Measurements from ENCODE around the gene TALDO1.

Gene TALDO1

DNA sequence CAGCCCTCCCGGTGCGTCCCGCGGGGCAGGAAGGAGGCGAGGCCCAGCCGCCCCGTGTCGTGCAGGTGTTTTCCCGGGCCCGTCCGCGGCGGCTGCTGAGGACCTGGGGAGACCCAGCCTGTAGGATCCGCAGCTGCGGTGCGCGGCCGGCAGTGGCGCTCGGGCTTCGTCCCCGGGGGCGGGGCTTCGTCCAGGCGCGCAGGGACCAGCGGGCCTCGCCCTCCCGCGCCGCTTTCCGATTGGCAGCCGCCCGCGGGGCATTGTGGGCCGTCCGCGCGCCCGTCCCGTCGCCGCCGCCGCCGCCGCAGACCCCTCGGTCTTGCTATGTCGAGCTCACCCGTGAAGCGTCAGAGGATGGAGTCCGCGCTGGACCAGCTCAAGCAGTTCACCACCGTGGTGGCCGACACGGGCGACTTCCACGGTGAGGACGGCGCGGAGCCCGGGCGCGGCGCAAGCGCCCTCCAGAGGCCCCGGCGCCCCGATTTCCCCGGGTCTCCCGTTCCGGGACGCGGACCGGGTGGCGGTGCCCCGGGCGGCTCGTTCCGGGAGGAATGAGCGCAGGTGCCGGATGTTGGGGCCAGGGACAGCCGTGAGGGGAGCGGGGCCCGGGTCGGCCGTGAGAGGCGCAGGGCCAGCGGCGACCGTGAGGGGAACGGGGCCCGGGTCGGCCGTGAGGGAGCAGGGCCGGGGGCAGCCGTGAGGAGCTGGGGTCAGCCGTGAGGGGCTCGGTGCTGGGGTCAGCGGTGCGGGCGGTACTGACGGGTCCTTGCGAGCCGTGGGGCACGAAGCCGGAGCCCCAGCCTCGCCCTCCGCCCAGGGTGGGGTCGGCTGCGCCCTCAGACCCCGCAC lies at the start of gene TALDO1:
TSS of gene TALDO1 (plus strand) at position 307 of the 849 bp plus-strand sequence. CDS start at position 325, 18 bp downstream.
- peak within 1 kb of the TSS; percentile 82 to 83 for H3K4me3 ChIP-seq (ENCODE audit: low read depth in 1 of 2, low read length in 2 of 2)
- H3K36me3 ChIP-seq (ENCODE audit: control insufficient read depth in 1 of 2, insufficient read depth in 2 of 2, low read length in 2 of 2) = no peaks in the 10 kb centered on the region
- H3K27me3 ChIP-seq (ENCODE audit: control insufficient read depth in 1 of 2, insufficient read depth in 2 of 2, low read length in 2 of 2) = no peaks in the 10 kb centered on the region
- H3K9me3 ChIP-seq (ENCODE audit: control insufficient read depth in 1 of 2, low read length in 2 of 2) = no peaks in the 10 kb centered on the region
- peak within 1 kb of the TSS; percentile 73 to 86 for H3K9ac ChIP-seq (ENCODE audit: low read depth in 1 of 2, low read length in 2 of 2)
- H3K4me1 ChIP-seq (ENCODE audit: control insufficient read depth in 1 of 2, insufficient read depth in 2 of 2, low read length in 2 of 2) = peaks cover 19 to 27% of the 10 kb centered on the region in 2 donors
- peak within 1 kb of the TSS; percentile 50 for H3K27ac ChIP-seq (ENCODE audit: low read depth, low read length)

GRCh38 chr11:697811-698311 lies 49.4 kb upstream of the TALDO1 start:
- no peak overlapping the region for H3K27ac ChIP-seq (ENCODE audit: low read depth, low read length)

GRCh38 chr11:698493-699115 lies 48.7 kb upstream of the TALDO1 start:
- H3K27ac ChIP-seq (ENCODE audit: low read depth, low read length) = no peak overlapping the region
- H3K4me3 ChIP-seq (ENCODE audit: low read depth in 1 of 2, low read length in 2 of 2) = no peak overlapping the region
- H3K9ac ChIP-seq (ENCODE audit: low read depth in 1 of 2, low read length in 2 of 2) = peak overlapping the region in 1 of 2 donors; percentile 3
- H3K27me3 ChIP-seq (ENCODE audit: control insufficient read depth in 1 of 2, insufficient read depth in 2 of 2, low read length in 2 of 2) = no peaks in the 10 kb centered on the region
- H3K36me3 ChIP-seq (ENCODE audit: control insufficient read depth in 1 of 2, insufficient read depth in 2 of 2, low read length in 2 of 2) = peaks cover 5 to 34% of the 10 kb centered on the region in 2 donors
- H3K4me1 ChIP-seq (ENCODE audit: control insufficient read depth in 1 of 2, insufficient read depth in 2 of 2, low read length in 2 of 2) = peaks cover 22 to 27% of the 10 kb centered on the region in 2 donors
- no peaks in the 10 kb centered on the region for H3K9me3 ChIP-seq (ENCODE audit: control insufficient read depth in 1 of 2, low read length in 2 of 2)

More at GRCh38 chr11:697811-698311, 49.4 kb upstream of the TALDO1 start:
- peaks cover 5 to 27% of the 10 kb centered on the region in 2 donors for H3K36me3 ChIP-seq (ENCODE audit: control insufficient read depth in 1 of 2, insufficient read depth in 2 of 2, low read length in 2 of 2)
- H3K9ac ChIP-seq (ENCODE audit: low read depth in 1 of 2, low read length in 2 of 2) = peak overlapping the region in 1 of 2 donors; percentile 4
- H3K9me3 ChIP-seq (ENCODE audit: control insufficient read depth in 1 of 2, low read length in 2 of 2) = no peaks in the 10 kb centered on the region
- H3K4me3 ChIP-seq (ENCODE audit: low read depth in 1 of 2, low read length in 2 of 2) = no peak overlapping the region
- H3K27me3 ChIP-seq (ENCODE audit: control insufficient read depth in 1 of 2, insufficient read depth in 2 of 2, low read length in 2 of 2) = no peaks in the 10 kb centered on the region
- H3K4me1 ChIP-seq (ENCODE audit: control insufficient read depth in 1 of 2, insufficient read depth in 2 of 2, low read length in 2 of 2) = peaks cover 21 to 25% of the 10 kb centered on the region in 2 donors

DNA sequence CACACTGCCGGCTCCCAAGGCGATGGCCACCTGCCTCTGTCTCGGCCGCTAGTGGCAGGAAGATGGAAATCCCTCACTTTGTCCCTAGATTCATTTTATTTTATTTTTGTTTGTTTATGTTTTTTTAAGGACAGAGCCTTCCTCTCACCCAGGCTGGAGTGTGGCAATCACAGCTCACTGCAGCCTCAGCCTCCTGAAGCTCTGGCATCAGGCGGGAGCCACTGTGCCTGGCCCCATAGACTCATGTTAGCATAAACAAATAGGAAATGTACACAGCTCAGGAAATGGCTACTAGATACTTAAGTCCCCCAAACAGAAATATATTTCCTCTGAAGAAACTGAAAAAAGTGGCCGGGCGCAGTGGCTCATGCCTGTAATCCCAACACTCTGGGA lies 48.2 kb upstream of the TALDO1 start:
- Histone ChIP-seq H3K9ac (ENCODE audit: low read depth in 1 of 2, low read length in 2 of 2) (no peak overlapping the region), H3K27ac (ENCODE audit: low read depth, low read length) (no peak overlapping the region), H3K4me3 (ENCODE audit: low read depth in 1 of 2, low read length in 2 of 2) (no peak overlapping the region), H3K36me3 (ENCODE audit: control insufficient read depth in 1 of 2, insufficient read depth in 2 of 2, low read length in 2 of 2) (peaks cover 5 to 37% of the 10 kb centered on the region in 2 donors), H3K9me3 (ENCODE audit: control insufficient read depth in 1 of 2, low read length in 2 of 2) (no peaks in the 10 kb centered on the region), H3K27me3 (ENCODE audit: control insufficient read depth in 1 of 2, insufficient read depth in 2 of 2, low read length in 2 of 2) (no peaks in the 10 kb centered on the region), H3K4me1 (ENCODE audit: control insufficient read depth in 1 of 2, insufficient read depth in 2 of 2, low read length in 2 of 2) (peaks cover 22 to 27% of the 10 kb centered on the region in 2 donors)

GRCh38 chr11:699753-700152 lies 47.5 kb upstream of the TALDO1 start:
- no peak overlapping the region for H3K27ac ChIP-seq (ENCODE audit: low read depth, low read length)
- no peaks in the 10 kb centered on the region for H3K9me3 ChIP-seq (ENCODE audit: control insufficient read depth in 1 of 2, low read length in 2 of 2)
- no peak overlapping the region for H3K9ac ChIP-seq (ENCODE audit: low read depth in 1 of 2, low read length in 2 of 2)
- H3K36me3 ChIP-seq (ENCODE audit: control insufficient read depth in 1 of 2, insufficient read depth in 2 of 2, low read length in 2 of 2) = peaks cover 5 to 37% of the 10 kb centered on the region in 2 donors
- H3K4me1 ChIP-seq (ENCODE audit: control insufficient read depth in 1 of 2, insufficient read depth in 2 of 2, low read length in 2 of 2) = peaks cover 27 to 31% of the 10 kb centered on the region in 2 donors
- H3K4me3 ChIP-seq (ENCODE audit: low read depth in 1 of 2, low read length in 2 of 2) = no peak overlapping the region
- H3K27me3 ChIP-seq (ENCODE audit: control insufficient read depth in 1 of 2, insufficient read depth in 2 of 2, low read length in 2 of 2) = no peaks in the 10 kb centered on the region

- H3K36me3 ChIP-seq (ENCODE audit: control insufficient read depth in 1 of 2, insufficient read depth in 2 of 2, low read length in 2 of 2) = peaks cover 5 to 37% of the 10 kb centered on the region in 2 donors
- H3K9ac ChIP-seq (ENCODE audit: low read depth in 1 of 2, low read length in 2 of 2) = no peak overlapping the region
- no peaks in the 10 kb centered on the region for H3K9me3 ChIP-seq (ENCODE audit: control insufficient read depth in 1 of 2, low read length in 2 of 2)
- H3K27me3 ChIP-seq (ENCODE audit: control insufficient read depth in 1 of 2, insufficient read depth in 2 of 2, low read length in 2 of 2) = no peaks in the 10 kb centered on the region
- H3K4me1 ChIP-seq (ENCODE audit: control insufficient read depth in 1 of 2, insufficient read depth in 2 of 2, low read length in 2 of 2) = peaks cover 28 to 36% of the 10 kb centered on the region in 2 donors
- no peak overlapping the region for H3K4me3 ChIP-seq (ENCODE audit: low read depth in 1 of 2, low read length in 2 of 2)
- no peak overlapping the region for H3K27ac ChIP-seq (ENCODE audit: low read depth, low read length)
Measured at GRCh38 chr11:701741-702461, 45.4 kb upstream of the TALDO1 start.

GRCh38 chr11:702462-703461 lies 44.5 kb upstream of the TALDO1 start:
- Histone ChIP-seq H3K9ac (ENCODE audit: low read depth in 1 of 2, low read length in 2 of 2) (no peak overlapping the region), H3K4me1 (ENCODE audit: control insufficient read depth in 1 of 2, insufficient read depth in 2 of 2, low read length in 2 of 2) (peaks cover 33 to 37% of the 10 kb centered on the region in 2 donors), H3K9me3 (ENCODE audit: control insufficient read depth in 1 of 2, low read length in 2 of 2) (no peaks in the 10 kb centered on the region), H3K4me3 (ENCODE audit: low read depth in 1 of 2, low read length in 2 of 2) (no peak overlapping the region), H3K27ac (ENCODE audit: low read depth, low read length) (peak overlapping the region; percentile 43), H3K27me3 (ENCODE audit: control insufficient read depth in 1 of 2, insufficient read depth in 2 of 2, low read length in 2 of 2) (peaks cover 0 to 3% of the 10 kb centered on the region in 2 donors), H3K36me3 (ENCODE audit: control insufficient read depth in 1 of 2, insufficient read depth in 2 of 2, low read length in 2 of 2) (peaks cover 5 to 37% of the 10 kb centered on the region in 2 donors)

GRCh38 chr11:703506-703905 lies 43.8 kb upstream of the TALDO1 start:
- H3K4me1 ChIP-seq (ENCODE audit: control insufficient read depth in 1 of 2, insufficient read depth in 2 of 2, low read length in 2 of 2) = peaks cover 39 to 45% of the 10 kb centered on the region in 2 donors
- H3K27me3 ChIP-seq (ENCODE audit: control insufficient read depth in 1 of 2, insufficient read depth in 2 of 2, low read length in 2 of 2) = peaks cover 0 to 11% of the 10 kb centered on the region in 2 donors
- H3K4me3 ChIP-seq (ENCODE audit: low read depth in 1 of 2, low read length in 2 of 2) = no peak overlapping the region
- H3K9me3 ChIP-seq (ENCODE audit: control insufficient read depth in 1 of 2, low read length in 2 of 2) = no peaks in the 10 kb centered on the region
- H3K9ac ChIP-seq (ENCODE audit: low read depth in 1 of 2, low read length in 2 of 2) = no peak overlapping the region
- peaks cover 5 to 37% of the 10 kb centered on the region in 2 donors for H3K36me3 ChIP-seq (ENCODE audit: control insufficient read depth in 1 of 2, insufficient read depth in 2 of 2, low read length in 2 of 2)
- H3K27ac ChIP-seq (ENCODE audit: low read depth, low read length) = peak overlapping the region; percentile 20

DNA sequence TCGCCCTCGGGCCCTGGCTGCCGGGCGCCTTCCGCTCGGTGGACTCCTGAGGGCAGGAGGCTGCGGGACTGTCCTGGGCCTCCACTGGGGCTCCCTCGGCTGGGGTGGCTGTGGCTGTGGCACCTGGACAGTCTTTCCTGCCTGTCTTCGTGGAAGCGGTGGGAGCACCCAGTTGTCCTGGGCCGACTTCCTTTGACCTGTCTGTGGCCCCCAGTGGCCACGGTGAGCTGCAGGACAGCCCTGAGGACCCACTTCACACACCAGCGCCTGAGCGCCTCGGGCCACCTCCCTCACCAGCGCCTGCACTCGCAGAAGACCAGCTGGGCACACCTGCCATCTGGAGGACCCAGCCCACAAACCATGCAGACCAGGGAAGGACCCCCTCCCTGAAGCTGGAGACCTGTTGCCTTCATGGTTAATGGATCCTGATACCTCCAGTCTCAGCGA lies 43.0 kb upstream of the TALDO1 start:
- Histone ChIP-seq H3K4me1 (ENCODE audit: control insufficient read depth in 1 of 2, insufficient read depth in 2 of 2, low read length in 2 of 2) (peaks cover 43 to 49% of the 10 kb centered on the region in 2 donors), H3K27ac (ENCODE audit: low read depth, low read length) (peak overlapping the region; percentile 89), H3K27me3 (ENCODE audit: control insufficient read depth in 1 of 2, insufficient read depth in 2 of 2, low read length in 2 of 2) (peaks cover 0 to 11% of the 10 kb centered on the region in 2 donors), H3K4me3 (ENCODE audit: low read depth in 1 of 2, low read length in 2 of 2) (peak overlapping the region in 1 of 2 donors; percentile 37), H3K9me3 (ENCODE audit: control insufficient read depth in 1 of 2, low read length in 2 of 2) (no peaks in the 10 kb centered on the region), H3K9ac (ENCODE audit: low read depth in 1 of 2, low read length in 2 of 2) (peak overlapping the region in 1 of 2 donors; percentile 77), H3K36me3 (ENCODE audit: control insufficient read depth in 1 of 2, insufficient read depth in 2 of 2, low read length in 2 of 2) (peaks cover 5 to 32% of the 10 kb centered on the region in 2 donors)

All from duodenal mucosa (tissue), 2 donors.